HG02981 (cell line): ENCODE data around the gene ZNF330.
"Not testable (repeated sequence)": the region's sequence is repeated elsewhere in the genome, so short reads cannot be mapped to it uniquely, and the experiment has no call there.

Source experiments
- ATAC-seq: cut with Tn5 transposase; IDR thresholded peaks from one replicate; pipeline ENCODE4 v1.9.1; 2021; ENCODE audit warnings: mild to moderate bottlenecking, moderate library complexity; ENCODE audit not compliant: unreplicated experiment

Gene ZNF330

DNA sequence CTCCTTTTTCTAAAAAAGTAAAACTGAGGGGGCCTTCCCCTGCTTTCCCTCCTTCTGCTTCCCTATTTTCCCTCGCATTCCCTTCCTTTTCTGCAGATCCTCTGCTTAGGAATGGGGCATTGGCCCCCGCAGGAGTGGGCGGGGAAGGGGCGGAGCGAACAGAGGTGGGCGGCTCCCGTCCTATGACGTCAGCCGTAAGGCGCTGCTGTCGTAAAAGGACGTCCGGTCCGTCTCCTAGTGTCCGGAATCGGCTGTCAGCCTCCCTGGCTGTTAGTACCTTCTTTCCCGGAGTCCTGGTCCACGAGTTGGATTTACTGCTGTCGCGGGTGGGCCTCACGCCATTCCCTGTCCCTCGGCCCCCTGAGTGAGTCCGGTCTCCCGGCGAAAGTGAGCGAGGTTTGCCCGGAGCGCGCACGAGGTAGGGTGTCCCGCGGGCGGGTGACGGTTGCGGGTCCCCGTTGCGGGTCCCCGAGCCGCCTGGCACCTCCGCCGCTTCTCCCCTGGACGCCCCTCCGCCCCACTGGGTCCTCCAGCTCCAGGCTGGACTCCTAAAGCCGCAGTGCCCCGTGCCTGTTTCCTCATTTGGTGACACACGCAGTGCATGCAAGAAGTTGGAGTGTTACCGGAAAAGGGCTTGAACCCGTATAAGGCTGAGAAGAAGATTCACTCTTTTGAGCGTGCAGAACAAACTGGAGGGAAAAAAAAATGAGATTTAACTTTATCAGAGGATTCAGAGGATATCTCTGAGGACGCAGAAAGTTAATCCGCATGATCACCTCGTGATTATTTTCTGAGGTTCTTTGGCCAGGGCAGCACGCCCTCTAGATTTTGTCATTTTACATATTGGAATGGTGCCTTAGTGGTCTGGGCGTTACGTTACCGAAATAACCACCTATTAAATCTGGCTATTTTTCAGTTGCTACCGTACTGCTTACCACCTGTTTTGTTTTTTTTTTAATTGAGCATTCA is at the start of gene ZNF330:
TSS of gene ZNF330 (plus strand) at position 205 of the 969 bp plus-strand sequence. CDS start 1,477 bp downstream, outside the sequence.
- ATAC-seq = peak; percentile 88

DNA sequence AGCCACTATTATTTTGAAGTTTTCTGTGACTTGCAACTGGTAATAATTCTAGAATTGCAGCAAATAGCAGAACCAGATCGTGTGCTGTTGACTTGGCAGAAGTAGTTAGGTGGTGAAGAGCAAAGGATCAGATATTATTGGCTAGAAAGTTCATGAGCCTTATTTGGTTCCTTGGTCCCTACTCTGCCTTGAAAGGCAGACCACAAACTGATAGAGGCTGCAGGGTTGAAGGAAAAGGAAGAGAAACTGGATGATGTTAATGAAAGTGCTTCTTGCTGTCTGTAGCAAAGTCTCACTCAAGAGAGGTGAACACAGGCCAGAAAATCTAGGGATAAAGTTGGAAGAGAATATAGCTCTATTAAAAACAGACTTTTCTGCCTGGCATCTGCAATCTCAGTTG is 46.2 kb upstream of the ZNF330 start:
- ATAC-seq = no peak

DNA sequence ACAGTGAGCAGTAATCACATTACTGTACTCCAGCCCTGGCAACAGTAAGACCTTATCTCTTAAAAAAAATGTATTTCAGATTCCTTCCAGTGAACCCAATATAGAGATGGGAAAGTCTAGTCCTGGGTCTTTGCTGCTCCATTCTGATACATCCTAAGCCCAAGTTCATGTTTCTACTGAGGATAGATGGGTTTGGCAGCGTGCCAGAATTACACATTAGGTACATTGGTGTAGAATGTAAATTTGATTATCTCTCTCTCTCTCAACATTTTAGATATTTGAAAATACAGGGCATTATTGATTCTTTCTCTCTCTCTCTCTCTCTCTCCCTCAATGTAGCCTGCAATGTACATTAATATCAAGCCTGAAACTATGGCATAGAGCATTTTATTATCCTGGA is 43.5 kb upstream of the ZNF330 start:
- no peak for ATAC-seq

DNA sequence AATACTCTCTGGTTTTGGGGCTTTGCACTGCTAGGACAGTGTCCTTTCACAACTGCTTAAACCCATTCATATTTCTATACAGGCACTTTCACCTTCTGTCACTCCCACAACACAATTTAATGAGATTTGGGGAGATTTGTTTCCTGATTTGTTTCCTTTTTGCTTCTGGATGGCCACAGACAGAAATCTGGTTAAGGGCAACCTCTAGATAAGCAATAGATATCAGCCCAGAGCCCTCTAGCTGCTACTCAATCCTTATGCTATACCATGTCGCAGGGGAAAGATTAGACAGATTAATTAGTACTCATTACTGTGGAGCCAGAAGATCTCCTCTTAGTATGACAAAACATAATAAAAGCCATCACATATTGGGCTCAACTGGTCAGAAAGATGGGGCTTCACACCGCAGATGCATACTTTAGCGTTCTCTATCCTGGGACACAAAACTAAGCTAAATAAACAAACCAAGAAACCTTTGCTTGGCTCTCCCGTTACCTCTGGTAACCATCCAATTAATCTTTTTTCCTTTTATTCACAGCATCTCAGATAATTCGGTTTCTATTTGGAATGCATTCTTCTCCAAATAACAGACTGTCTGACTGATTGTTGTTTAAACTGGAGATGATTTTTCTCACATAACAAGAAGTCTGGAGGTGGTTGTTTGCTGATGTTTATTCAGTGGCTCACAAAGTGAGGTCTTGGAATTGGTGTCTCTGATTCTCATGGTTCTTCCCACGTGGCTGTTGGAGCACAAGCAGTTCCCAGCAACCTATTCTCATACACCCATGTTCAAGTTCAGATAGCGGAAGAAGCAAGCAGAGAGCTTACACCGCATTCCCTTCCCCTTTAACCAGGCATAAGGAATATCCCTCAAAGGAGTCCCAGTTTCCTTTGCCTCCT is 41.0 kb upstream of the ZNF330 start:
- ATAC-seq = no peak

DNA sequence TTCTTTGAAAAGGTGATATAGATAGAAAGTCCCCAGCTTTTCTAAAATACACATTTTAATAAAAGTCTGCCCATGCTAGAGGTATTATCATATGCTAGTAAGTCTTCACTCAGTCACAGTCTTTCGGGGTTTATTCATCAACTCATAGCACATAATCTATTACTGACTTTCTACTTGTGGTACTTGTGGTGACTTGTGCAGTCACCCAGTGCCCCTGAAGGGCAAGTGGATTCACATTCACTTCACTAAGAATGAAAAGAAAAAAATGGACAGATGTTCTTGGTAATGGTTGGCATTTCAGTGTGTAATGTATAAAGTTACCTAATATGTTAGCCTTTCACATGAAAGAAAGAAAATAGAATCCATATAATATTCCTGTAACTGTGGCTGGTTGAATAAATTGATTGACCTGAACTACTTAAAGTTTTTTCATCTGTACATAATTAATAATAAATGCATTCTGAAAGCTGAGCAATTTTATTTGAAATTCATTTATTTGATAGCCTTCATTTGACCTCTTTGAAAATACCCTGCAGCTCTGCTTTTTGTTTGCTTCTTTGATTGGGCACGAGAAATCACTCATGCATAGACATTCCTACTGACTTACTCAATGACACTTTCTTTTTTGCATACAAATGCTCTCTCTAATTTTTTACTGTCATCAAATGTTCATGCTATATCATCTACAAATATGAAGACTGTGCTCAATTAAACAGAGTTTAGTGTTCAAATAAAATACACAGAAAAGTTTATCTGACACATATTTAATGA is 39.5 kb upstream of the ZNF330 start:
- peak; percentile 97 for ATAC-seq

DNA sequence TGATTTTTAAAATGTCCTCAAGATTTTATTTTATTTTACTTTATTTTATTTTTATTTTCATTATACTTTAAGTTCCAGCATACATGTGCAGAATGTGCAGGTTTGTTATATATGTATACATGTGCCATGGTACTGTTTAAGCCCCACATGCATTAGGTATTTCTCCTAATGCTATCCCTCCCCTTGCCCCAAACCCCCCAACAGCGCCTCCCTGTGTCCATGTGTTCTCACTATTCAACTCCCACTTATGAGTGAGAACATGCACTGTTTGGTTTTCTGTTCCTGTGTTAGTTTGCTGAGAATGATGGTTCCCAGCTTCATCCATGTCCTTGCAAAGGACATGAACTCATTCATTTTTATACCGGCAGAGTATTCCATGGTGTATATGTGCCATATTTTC is 37.2 kb upstream of the ZNF330 start:
- not testable (repeated sequence) for ATAC-seq

DNA sequence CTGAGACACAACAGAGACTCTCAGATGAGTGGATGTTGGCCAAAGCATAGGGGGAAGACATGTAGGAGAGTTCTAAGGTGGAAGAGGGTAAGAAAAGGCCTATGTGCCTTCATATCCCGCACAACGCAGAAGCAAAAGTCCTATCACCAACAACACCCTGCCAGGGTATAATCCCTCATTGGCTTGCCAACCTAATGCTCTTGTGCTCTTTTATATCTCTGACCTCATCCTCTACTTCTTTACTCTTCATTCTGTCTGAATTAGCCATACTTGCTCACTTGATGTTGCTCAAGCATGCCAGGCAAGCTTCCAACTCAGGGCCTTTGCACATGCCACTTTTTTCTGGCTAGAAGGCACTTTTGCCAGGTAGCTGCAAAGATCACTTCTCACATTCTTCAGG is 28.1 kb upstream of the ZNF330 start:
- ATAC-seq = no peak

DNA sequence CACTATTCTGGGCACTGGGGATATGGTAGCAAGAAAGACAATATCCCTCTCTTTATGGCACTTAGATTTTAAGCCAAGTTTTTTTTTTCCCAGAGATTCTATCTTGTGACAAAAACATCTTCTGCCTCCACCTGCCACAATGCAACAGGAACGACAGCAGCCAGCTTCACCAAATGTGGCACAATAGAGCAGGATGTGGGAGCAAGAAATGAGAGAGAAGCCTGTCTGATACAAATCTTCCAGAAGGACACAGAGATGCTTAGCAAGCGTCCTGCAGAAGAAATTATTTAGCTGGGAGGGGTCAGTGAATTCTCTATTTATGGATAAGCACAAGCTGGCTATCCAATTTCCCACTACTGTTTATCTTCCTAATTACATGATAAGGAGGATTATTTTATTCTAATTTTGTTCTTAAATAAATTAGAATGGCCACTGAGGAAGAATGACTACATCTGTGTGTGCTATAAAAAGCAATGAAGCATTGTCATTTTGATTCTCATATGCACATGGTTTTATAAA is 27.1 kb upstream of the ZNF330 start:
- no peak for ATAC-seq

DNA sequence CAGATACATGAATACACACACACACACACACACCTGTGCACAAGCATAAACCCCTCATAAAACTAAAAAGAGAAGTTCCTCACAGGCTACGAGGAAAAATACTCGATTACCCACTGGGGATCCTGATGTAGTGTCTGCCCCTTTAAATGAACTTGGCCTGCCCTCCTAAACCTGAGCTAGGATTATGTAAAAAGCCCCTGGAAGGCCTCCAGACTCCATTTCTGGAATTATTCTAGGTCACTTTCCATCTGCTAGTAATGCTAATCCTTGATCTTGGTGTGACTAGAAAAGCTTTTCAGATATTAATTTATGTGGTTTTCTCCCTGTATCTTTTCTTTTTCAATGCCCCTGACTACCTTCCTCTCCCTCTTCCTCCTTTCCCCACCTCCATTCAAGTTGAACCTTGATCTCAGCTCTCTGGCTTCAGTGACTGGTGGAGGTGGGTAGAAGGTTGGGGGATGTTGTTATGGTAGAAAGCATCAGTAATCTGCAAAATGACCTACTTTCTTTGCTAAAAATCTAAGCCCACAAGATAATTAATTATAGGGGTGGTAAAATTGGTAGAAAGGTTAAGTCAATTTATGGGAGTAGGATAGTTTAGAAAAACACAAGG is 25.5 kb upstream of the ZNF330 start:
- ATAC-seq = no peak

DNA sequence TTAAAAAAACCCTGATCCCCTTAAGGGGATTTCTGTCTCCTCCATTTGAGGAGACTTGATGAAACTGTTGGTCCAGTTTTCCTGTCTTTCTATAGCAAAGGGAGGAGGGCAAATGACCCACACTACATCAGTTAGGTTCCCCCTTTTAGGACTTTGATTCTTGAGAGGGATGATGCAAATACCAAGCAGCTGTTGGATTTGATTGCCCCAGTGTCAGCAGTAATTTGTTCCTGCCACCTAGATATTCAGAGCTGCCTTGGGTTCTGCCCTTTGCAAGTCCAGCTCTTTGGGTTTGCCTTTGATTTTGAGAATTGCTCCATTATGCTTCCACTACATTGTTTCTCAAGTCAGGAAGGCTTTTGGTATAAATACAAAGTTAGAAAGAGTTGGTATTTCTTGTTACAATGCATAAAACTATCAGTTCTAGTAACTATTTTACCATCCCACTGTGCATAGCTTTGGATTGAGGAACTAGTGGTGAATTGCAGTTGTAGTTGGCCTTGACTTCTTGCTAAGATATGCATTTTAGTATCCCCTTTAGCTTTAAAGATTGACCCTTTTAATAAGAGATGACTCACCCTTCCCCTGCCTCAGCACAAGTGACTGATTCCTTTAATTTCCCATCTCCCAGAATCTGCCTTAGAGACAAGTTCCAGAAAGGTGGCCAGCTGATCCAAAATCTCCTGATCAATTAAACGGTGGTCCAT is 24.3 kb upstream of the ZNF330 start:
- ATAC-seq = no peak

DNA sequence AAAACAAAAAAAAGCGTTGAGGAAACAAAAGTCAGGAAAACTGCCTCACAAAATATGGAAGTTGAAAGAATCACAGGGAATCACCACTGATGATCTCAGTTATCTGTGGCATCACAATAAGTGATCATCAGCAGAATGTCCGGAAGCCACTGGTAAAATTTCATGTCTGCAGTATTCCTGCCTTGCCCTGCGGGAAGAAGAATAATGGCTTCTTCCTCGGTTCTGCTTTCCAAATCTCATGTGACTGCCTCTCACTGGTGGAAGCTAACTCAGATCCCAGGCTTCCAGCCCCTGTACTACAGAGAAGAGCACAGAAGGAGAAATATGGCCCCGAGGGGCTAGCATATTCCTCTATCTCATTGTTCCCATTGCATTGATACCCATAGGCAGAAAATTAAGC is 12.7 kb upstream of the ZNF330 start:
- ATAC-seq = no peak

DNA sequence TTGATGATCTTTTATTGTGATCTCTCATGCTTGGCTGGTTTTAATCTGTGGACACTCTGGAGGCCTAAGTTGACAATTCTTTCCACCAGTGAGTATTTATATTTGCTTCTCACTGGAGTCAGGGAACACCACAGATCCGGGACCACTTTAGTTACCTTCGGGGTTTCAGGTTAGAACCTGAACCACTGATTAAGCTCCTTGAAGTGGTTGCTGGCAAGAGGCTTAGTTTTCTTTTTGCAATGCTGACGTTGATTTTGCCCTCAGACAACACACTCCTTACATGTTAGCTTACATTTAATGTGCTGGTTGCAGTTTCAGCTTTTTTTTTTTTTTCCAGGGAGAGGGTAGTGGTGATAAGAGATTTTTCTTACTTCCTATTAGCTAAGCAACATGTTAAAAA is 10.5 kb upstream of the ZNF330 start:
- no peak for ATAC-seq

DNA sequence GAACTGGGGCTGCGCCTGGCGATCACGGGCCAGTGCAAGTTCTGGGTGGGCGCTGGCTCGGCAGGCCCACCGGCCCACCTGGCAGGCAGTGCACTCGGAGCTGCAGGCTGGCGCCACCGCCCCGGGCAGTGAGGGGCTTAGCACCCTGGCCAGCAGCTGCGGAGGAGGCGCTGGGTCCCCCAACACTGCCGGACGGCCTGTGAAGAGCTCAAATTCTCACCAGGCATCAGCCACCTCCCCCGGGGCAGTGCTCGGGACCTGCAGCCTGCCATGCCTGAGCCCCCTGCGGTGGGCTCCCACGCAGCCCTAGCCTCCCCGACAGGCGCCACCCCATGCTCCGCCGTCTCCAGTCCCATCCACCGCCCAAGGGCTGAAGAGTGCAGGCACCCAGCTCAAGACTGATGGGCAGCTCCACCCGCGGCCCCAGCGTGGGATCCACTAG is 7.1 kb upstream of the ZNF330 start:
- no peak for ATAC-seq

DNA sequence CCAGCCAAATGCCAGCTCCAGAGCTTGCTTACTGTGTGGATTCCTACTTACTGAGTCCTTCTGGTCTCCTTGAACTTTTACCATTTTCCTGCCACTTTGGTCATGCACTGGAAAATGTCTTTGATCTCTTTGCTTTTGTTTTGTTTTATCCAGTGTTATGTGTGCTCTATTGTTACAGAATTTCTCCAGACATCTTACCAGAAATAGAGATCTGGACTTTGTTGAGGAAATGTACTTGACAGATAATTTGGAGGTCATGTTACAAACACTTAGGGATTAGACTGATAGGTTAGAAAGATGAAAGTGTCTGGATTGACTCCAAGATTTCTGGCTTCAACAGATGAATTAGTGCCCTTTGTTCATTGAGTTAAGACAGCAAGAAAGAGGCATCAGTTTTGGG is 5.7 kb upstream of the ZNF330 start:
- ATAC-seq = no peak

DNA sequence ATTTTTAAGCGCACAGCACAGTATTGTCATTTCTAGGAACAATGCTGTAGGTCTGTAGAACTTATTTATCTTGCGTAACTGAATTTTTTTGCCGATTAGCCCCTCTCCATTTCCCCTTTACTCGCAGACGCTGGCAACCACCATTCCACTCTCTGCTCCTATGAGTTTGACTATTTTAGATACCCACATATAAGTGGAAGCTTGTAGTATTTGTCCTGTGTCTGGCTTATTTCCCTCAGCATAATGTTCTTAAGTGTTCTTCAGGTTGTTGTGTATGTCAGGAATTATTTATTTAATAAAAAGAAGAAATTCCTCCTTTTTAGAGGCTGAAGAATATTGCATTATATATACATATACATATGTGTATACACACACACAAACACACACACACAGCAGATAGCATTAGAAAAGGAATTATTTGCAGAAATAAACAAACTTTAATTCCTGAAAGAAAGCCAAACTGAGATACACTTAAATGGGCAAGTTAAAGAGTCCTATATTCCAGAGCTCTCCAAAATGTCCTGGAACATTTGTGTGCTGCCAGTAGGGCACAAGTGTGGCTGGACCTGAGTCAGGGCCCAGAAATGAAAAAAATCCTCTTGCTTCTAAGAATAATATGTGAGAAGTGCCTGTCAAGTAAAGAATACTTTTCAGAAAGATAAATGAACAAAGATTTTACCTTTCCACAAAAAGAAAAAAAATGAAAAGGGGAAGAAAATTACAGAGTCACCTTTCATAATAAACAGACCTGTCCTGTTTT is 4.5 kb upstream of the ZNF330 start:
- ATAC-seq = no peak

DNA sequence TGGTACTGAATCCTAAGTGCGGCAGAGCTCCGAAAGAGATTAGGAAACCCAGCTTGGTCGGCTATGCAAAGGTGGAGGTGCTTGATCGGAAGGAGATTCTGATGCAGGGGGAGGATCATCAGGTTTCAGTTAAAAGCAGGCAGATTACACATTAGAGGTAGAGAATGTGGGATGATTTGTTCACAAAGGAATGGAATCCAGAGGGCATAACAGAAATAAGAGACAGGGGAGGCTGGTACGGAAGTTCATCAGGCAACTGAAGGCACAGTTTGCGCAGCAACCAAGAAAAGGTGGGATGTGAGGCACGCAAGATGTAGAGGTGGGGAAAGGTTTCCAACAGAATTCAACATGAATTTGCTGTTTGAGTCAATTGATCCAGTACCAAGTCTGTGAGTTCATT is 424 bp upstream of the ZNF330 start:
- peak; percentile 8 for ATAC-seq

DNA sequence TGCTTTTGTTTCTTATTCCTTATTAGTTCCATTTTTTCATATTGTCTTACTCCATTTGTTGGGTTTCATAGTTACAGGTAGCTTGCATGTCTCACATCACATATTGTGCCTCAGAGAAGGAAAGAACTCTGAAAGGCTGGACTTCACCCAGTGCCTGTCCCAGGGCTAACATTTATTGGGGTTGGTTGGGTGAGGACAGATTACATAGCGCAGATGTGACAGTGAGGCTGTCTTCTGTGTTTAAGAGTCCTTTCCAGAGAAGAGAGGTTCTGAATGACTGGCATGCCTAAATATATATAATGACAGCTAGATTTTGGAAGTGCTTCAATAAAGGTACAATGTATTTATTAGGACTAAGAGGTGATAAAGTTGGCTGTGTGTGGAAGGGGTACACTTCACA is 2.7 kb downstream of the ZNF330 start:
- no peak for ATAC-seq

DNA sequence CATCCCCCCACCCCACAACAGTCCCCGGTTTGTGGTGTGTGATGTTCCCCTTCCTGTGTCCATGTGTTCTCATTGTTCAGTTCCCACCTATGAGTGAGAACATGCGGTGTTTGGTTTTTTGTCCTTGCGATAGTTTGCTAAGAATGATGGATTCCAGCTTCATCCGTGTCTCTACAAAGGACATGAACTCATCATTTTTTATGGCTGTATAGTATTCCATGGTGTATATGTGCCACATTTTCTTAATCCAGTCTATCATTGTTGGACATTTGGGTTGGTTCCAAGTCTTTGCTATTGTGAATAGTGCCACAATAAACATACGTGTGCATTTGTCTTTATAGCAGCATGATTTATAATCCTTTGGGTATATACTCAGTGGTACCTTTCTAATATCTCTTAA is 6.6 kb downstream of the ZNF330 start:
- not testable (repeated sequence) for ATAC-seq
